Lung (tissue), 12 donors: ENCODE results near the gene PPIL6. TPM values are rescaled to one million over a fixed set of nuclear protein-coding genes. Genes with fewer than 3 reads are reported as not detected.
"Not testable (repeated sequence)": the region's sequence is repeated elsewhere in the genome, so short reads cannot be mapped to it uniquely, and the experiment has no call there.

ENCODE experiments used
- ATAC-seq: fragments of 200-7000 bp; cut with Tn5 transposase; one replicate; pipeline ENCODE4 v1.9.1; 2020; ENCODE audit warnings: moderate number of reproducible peaks; ENCODE audit not compliant: insufficient read depth, low FRiP score
- DNase-seq, 3 donors: peaks; one replicate each; pipeline ENCODE4 v3.0.0-alpha.2; 2013 to 2017
- H3K27ac ChIP-seq, 2 donors: one replicate each; pipeline ENCODE4 v1.5.1; 2013; ENCODE audit warnings: mild to moderate bottlenecking in 2 of 2, moderate library complexity in 2 of 2, control low read depth in 1 of 2, inconsistent platforms in 1 of 2, low read depth in 1 of 2, low read length in 1 of 2
- H3K27me3 ChIP-seq, 3 donors: one replicate each; pipeline ENCODE4 v1.5.1; 2013; ENCODE audit warnings: low read length in 2 of 3; ENCODE audit not compliant: control insufficient read depth in 3 of 3, insufficient read depth in 3 of 3
- H3K36me3 ChIP-seq, 4 donors: one replicate each; pipeline ENCODE4 v1.5.1; 2013; ENCODE audit warnings: low read length in 4 of 4, mild to moderate bottlenecking in 1 of 4, moderate library complexity in 1 of 4; ENCODE audit not compliant: control insufficient read depth in 4 of 4, insufficient read depth in 4 of 4
- H3K4me1 ChIP-seq, 5 donors: one replicate each; pipeline ENCODE4 v1.5.1; 2013; ENCODE audit warnings: low read length in 5 of 5, mild to moderate bottlenecking in 2 of 5, moderate library complexity in 1 of 5; ENCODE audit not compliant: control insufficient read depth in 5 of 5, insufficient read depth in 5 of 5
- H3K4me3 ChIP-seq: one replicate; pipeline ENCODE4 v1.5.1; 2013; ENCODE audit warnings: mild to moderate bottlenecking, control low read depth, moderate library complexity
- H3K9ac ChIP-seq, 2 donors: one replicate each; pipeline ENCODE4 v1.5.1; 2013; ENCODE audit warnings: low read length in 2 of 2, control low read depth in 1 of 2; ENCODE audit not compliant: insufficient read depth in 1 of 2
- H3K9me3 ChIP-seq, 4 donors: one replicate each; pipeline ENCODE4 v1.5.1; 2013; ENCODE audit warnings: low read length in 3 of 4, mild to moderate bottlenecking in 1 of 4, moderate library complexity in 1 of 4; ENCODE audit not compliant: control insufficient read depth in 4 of 4, insufficient read depth in 3 of 4
- WGBS, 2 donors: extraction: QIAGEN DNeasy Blood & Tissue Kit; methylation state at CpG; one replicate each; pipeline ENCODE4 v1.1.7; 2013; 5-methylcytosine and 5-hydroxymethylcytosine counted together
- polyA plus RNA-seq, 2 donors: library from polyadenylated mRNA; stranded (reverse); fragments of 200-250 nt; gene quantifications; one replicate each; pipeline ENCODE4 v1.2.1, GENCODE V29; 2013
- total RNA-seq, 2 donors: library from RNA; depleted of rRNA in 1 of 2; stranded (reverse); fragments of >200 nt in 1 of 2; gene quantifications; one replicate each; pipeline ENCODE4 v1.2.1, GENCODE V29; 2014 to 2021
- TF ChIP-seq, protein P1 (sequence below): IDR thresholded peaks from 2 replicates; pipeline ENCODE4 v1.5.1; 2012; ENCODE audit warnings: mild to moderate bottlenecking; ENCODE audit errors: control extremely low read depth, extremely low read depth
- donor health status: control.
- donor health status: control.
- donor health status: Bipolar disorder and iron deficiency.
- donor health status: healthy.
- donor health status: DM: yes; HTN: yes; CAD: no.

PPIL6 gene
- total and polyA plus RNA-seq, 4 donors: 6.3 to 18.1 (median 13.3) TPM

DNA sequence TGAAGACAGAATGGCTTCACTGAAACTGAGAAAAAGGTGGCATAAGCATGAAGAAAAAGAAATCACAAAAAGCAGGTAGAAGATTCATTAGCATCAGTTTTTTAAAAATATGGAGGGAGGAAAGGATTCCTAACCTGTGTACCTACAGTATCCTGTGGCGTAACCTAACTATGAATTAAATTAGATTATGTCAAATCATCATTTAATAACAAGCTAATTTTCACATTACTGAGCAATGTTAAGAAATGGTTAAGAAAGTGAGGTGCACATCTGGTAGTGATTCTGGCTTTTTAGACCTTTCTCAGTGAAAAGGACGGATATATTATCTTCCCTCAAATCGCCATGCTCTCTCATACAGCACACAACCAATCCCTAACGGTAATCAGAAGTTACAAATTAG is 70.7 kb downstream of the PPIL6 start:
- ATAC-seq (no peak), DNase-seq (no peak)
- H3K36me3 ChIP-seq: peaks cover 8 to 30% (median 25%) of the 10 kb centered on the region in 4 donors
- no peaks in the 10 kb centered on the region for H3K9me3 ChIP-seq
- H3K27me3 ChIP-seq: no peaks in the 10 kb centered on the region
- TF ChIP-seq, protein P1, sequence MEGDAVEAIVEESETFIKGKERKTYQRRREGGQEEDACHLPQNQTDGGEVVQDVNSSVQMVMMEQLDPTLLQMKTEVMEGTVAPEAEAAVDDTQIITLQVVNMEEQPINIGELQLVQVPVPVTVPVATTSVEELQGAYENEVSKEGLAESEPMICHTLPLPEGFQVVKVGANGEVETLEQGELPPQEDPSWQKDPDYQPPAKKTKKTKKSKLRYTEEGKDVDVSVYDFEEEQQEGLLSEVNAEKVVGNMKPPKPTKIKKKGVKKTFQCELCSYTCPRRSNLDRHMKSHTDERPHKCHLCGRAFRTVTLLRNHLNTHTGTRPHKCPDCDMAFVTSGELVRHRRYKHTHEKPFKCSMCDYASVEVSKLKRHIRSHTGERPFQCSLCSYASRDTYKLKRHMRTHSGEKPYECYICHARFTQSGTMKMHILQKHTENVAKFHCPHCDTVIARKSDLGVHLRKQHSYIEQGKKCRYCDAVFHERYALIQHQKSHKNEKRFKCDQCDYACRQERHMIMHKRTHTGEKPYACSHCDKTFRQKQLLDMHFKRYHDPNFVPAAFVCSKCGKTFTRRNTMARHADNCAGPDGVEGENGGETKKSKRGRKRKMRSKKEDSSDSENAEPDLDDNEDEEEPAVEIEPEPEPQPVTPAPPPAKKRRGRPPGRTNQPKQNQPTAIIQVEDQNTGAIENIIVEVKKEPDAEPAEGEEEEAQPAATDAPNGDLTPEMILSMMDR: no peak
- 92% methylated on average over 4 of the region's 4 CpGs for WGBS, 2 donors
- H3K9ac ChIP-seq: no peak overlapping the region
- no peak overlapping the region for H3K4me3 ChIP-seq
- H3K27ac ChIP-seq: no peak overlapping the region
- peaks cover 0 to 13% (median 0%) of the 10 kb centered on the region in 5 donors for H3K4me1 ChIP-seq

DNA sequence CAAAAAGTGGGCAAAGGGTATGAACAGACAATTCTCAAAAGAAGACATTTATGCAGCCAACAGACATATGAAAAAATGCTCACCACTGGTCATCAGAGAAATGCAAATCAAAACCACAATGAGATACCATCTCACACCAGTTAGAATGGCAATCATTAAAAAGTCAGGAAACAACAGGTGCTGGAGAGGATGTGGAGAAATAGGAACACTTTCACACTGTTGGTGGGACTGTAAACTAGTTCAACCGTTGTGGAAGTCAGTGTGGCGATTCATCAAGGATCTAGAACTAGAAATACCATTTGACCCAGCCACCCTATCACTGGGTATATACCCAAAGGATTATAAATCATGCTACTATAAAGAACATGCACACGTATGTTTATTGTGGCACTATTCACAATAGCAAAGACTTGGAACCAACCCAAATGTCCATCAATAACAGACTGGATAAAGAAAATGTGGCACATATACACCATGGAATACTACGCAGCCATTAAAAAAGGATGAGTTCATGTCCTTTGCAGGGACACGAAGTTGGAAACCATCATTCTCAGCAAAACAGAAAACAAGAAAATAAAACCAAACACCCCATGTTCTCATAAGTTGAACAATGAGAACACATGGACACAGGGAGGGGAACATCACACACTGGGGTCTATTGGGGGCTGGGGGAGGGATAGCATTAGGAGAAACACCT is 75.9 kb downstream of the PPIL6 start:
- WGBS, 2 donors: 85 to 87% methylated on average over 5 of the region's 5 CpGs
- H3K4me1 ChIP-seq, H3K27ac ChIP-seq, H3K4me3 ChIP-seq, DNase-seq, H3K27me3 ChIP-seq, H3K9ac ChIP-seq, H3K9me3 ChIP-seq, ATAC-seq: not testable (repeated sequence)
- H3K36me3 ChIP-seq: peaks cover 16 to 43% (median 21%) of the 10 kb centered on the region in 4 donors

DNA sequence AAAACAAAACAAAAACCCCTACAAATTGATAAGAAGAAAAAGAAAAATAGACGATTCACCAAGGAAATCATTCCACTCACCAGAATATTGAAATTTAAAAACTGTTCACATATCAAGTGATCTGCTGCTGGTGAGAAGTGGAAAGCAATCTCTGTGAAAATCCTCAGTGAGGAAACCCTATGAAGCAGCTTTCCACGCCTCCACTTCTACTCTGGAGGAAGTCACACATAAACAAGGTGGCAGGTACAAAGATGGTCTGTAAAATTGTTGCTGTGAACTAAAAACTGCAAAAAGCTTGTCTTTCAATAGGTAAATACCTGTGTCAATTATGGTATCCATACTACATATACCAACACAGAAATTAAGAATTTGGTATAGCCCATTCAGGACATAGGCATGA is 76.7 kb downstream of the PPIL6 start:
- WGBS, 2 donors: 96 to 98% methylated on average over 2 of the region's 2 CpGs
- Histone ChIP-seq H3K4me1 (peaks cover 0 to 8% (median 0%) of the 10 kb centered on the region in 5 donors), H3K9ac (no peak overlapping the region), H3K9me3 (peaks cover 0 to 2% (median 0%) of the 10 kb centered on the region in 4 donors), H3K27me3 (no peaks in the 10 kb centered on the region), H3K27ac (no peak overlapping the region), H3K4me3 (no peak overlapping the region), H3K36me3 (peaks cover 16 to 42% (median 23%) of the 10 kb centered on the region in 4 donors)
- TF ChIP-seq, protein P1: no peak
- DNase-seq (no peak), ATAC-seq (no peak)

DNA sequence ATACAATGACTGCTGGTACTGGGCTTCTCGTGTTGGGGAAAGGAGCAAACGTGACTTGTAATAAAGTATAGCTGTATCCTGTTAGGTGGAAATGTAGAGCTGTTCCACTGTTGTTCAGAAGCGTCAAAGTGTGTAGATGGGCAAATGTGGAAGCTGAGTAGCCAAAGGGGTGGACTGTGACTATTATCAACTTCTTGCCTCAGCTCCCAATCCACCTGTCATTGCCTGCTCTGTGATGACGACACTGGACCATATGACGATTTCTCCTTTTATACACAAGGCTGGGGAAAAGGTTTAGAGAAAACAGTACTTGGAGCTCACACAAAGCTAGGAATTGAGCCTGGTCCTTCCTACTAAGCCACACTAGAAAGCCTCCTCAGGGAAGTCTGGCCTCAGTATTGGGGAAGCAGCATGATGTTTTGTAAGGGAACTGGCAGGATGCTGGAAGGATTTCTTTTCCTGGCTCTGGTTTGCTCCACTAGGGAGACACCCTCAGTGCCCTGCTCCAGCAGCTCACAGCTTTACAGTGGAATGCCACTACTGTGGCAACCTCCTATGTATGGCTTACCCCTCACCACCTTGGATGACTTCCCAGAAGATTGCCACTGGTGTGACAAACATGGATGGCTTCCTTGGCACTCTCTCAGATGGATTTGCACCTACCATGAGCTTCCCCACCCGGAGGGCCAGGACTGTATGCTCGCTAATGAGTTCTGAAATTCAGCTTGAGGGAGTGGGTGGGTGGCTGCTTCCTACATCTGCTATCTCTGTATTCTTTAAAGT is 78.1 kb downstream of the PPIL6 start:
- Histone ChIP-seq H3K9ac (no peak overlapping the region), H3K36me3 (peaks cover 16 to 37% (median 27%) of the 10 kb centered on the region in 4 donors), H3K27me3 (no peaks in the 10 kb centered on the region), H3K27ac (no peak overlapping the region), H3K9me3 (peaks cover 0 to 2% (median 0%) of the 10 kb centered on the region in 4 donors), H3K4me3 (no peak overlapping the region), H3K4me1 (peaks cover 0 to 8% (median 0%) of the 10 kb centered on the region in 5 donors)
- TF ChIP-seq, protein P1: no peak
- 96 to 98% methylated on average over 7 of the region's 7 CpGs for WGBS, 2 donors
- no peak for DNase-seq
- no peak for ATAC-seq
